Measurements from ENCODE around the gene SPOCK3.
A peak's percentile ranks its signal among the peaks of the same experiment; 100 is the strongest.

The SPOCK3 gene

GRCh38 chr4:167171928-167172327 is 62.4 kb downstream of the SPOCK3 start:
- no peak for DNase-seq

GRCh38 chr4:167168611-167169010 is 65.7 kb downstream of the SPOCK3 start:
- no peak for DNase-seq

- DNase-seq, result no peak
Measured at GRCh38 chr4:167150587-167150986, 83.7 kb downstream of the SPOCK3 start.

- DNase-seq, result no peak
Measured at GRCh38 chr4:167144605-167145004, 89.7 kb downstream of the SPOCK3 start.

GRCh38 chr4:167143018-167143417 is 91.3 kb downstream of the SPOCK3 start:
- no peak for DNase-seq

- DNase-seq, result no peak
Measured at GRCh38 chr4:167136270-167136669, 98.0 kb downstream of the SPOCK3 start.

- no peak for DNase-seq
Measured at GRCh38 chr4:167129146-167129545, 105.1 kb downstream of the SPOCK3 start.

GRCh38 chr4:167119392-167119791 is 114.9 kb downstream of the SPOCK3 start:
- no peak for DNase-seq

- DNase-seq, result no peak
Measured at GRCh38 chr4:167117273-167117672, 117.0 kb downstream of the SPOCK3 start.

- DNase-seq, result peak; percentile 13
Measured at GRCh38 chr4:167114416-167114971, 119.8 kb downstream of the SPOCK3 start.

- no peak for DNase-seq
Measured at GRCh38 chr4:167111622-167112021, 122.7 kb downstream of the SPOCK3 start.

GRCh38 chr4:167111092-167111491 is 123.2 kb downstream of the SPOCK3 start:
- no peak for DNase-seq

- no peak for DNase-seq
Measured at GRCh38 chr4:167109859-167110258, 124.4 kb downstream of the SPOCK3 start.

GRCh38 chr4:167105857-167106256 is 128.4 kb downstream of the SPOCK3 start:
- DNase-seq, result no peak

- DNase-seq, result no peak
Measured at GRCh38 chr4:167102475-167102874, 131.8 kb downstream of the SPOCK3 start.

- DNase-seq, result no peak
Measured at GRCh38 chr4:167101035-167101434, 133.3 kb downstream of the SPOCK3 start.

- DNase-seq, result peak; percentile 62
Measured at GRCh38 chr4:167100120-167100519, 134.2 kb downstream of the SPOCK3 start.

- no peak for DNase-seq
Measured at GRCh38 chr4:167088115-167088514, 146.2 kb downstream of the SPOCK3 start.

GRCh38 chr4:167084321-167084720 is 150.0 kb downstream of the SPOCK3 start:
- no peak for DNase-seq

- no peak for DNase-seq
Measured at GRCh38 chr4:167079762-167080161, 154.5 kb downstream of the SPOCK3 start.

GRCh38 chr4:167052631-167053091 is 181.6 kb downstream of the SPOCK3 start:
- DNase-seq, result no peak

- no peak for DNase-seq
Measured at GRCh38 chr4:167049257-167049656, 185.0 kb downstream of the SPOCK3 start.

GRCh38 chr4:167041524-167041923 is 192.8 kb downstream of the SPOCK3 start:
- no peak for DNase-seq

GRCh38 chr4:167035390-167035789 is 198.9 kb downstream of the SPOCK3 start:
- DNase-seq, result no peak

- DNase-seq, result no peak
Measured at GRCh38 chr4:167034983-167035382, 199.3 kb downstream of the SPOCK3 start.

Measured in HCEC 1CT (cell line).